Mucosa of rectum (tissue), 2 donors: Measurements from ENCODE around the gene RCBTB1.
"Not testable (repeated sequence)": the region's sequence is repeated elsewhere in the genome, so short reads cannot be mapped to it uniquely, and the experiment has no call there.

ENCODE experiments used
- H3K27ac ChIP-seq, 2 donors: one replicate each; pipeline ENCODE4 v1.7.0; 2013; ENCODE audit warnings: inconsistent platforms in 2 of 2, low read depth in 2 of 2, low read length in 2 of 2
- H3K27me3 ChIP-seq, 2 donors: one replicate each; pipeline ENCODE4 v1.7.0; 2013; ENCODE audit warnings: low read length in 2 of 2; ENCODE audit not compliant: control insufficient read depth in 2 of 2, insufficient read depth in 2 of 2
- H3K36me3 ChIP-seq, 2 donors: one replicate each; pipeline ENCODE4 v1.7.0; 2013; ENCODE audit warnings: low read length in 2 of 2; ENCODE audit not compliant: control insufficient read depth in 2 of 2, insufficient read depth in 2 of 2
- H3K4me1 ChIP-seq, 2 donors: one replicate each; pipeline ENCODE4 v1.7.0; 2013; ENCODE audit warnings: low read length in 2 of 2, mild to moderate bottlenecking in 1 of 2; ENCODE audit not compliant: control insufficient read depth in 2 of 2, insufficient read depth in 2 of 2
- H3K4me3 ChIP-seq, 2 donors: one replicate each; pipeline ENCODE4 v1.7.0; 2013; ENCODE audit warnings: low read length in 2 of 2
- H3K9ac ChIP-seq, 2 donors: one replicate each; pipeline ENCODE4 v1.7.0; 2013; ENCODE audit warnings: low read length in 2 of 2, low read depth in 1 of 2, mild to moderate bottlenecking in 1 of 2
- H3K9me3 ChIP-seq, 2 donors: one replicate each; pipeline ENCODE4 v1.7.0; 2013; ENCODE audit warnings: low read length in 2 of 2; ENCODE audit not compliant: control insufficient read depth in 2 of 2
- donor health status: healthy.
- donor health status: Normal muscosa, but diverticular disease.

The RCBTB1 gene

GRCh38 chr13:49496837-49497236 is 88.5 kb downstream of the RCBTB1 start:
- not testable (repeated sequence) for H3K4me3 ChIP-seq, H3K4me1 ChIP-seq, H3K9me3 ChIP-seq, H3K27me3 ChIP-seq, H3K9ac ChIP-seq, H3K36me3 ChIP-seq
- peak overlapping the region; percentile 88 to 94 for H3K27ac ChIP-seq

DNA sequence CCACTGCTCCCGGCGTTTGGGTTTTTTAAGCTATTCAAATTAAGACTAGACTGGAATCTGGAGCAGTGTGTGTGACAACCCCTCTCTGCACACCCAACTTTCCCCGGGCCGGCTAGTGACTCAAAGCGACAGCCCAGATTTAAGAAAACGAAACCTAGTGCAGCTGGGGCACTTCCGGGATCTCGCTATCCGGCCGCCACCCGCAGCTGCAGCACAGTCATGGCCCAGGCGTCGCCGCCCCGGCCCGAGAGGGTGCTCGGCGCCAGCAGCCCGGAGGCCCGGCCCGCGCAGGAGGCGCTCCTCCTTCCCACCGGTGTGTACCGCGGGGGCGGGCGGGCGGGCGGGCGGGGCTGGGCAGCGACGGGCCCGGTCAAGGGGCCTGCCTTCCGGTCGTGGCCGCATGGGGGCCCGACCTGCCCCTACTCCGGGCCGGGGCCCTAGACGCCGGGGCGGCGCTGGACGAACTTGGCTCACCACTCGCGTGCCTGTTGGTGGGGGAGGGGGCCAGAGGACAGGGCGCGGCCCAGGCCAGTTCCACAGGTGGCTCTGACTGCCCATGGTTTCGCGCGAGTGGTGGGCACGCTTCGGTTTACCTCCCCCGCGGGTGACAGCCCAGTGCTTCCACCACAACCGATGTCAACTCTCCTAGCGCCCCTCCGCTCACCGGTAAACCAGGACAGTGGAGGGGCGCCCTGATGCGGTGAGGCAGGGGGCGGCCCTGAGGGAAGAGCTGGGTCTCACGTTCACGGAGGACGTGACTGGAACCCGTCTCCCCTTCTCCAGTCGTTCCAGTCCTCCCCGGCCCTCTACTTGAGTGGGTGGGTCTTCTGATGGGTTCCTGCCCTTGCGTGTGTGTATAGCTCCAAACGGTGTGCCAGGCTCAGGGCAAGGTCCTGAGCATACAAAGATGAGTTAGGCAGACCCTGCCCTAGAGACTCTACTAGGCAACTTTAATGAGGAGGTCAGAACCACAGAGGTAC is 89.3 kb downstream of the RCBTB1 start, which contains the start of gene PHF11:
Gene PHF11, plus strand, starts transcription at position 171 of the 980 bp plus-strand sequence. Its CDS starts 49 bp downstream, at position 220.
- Histone ChIP-seq H3K4me3 (peak within 1 kb of the TSS; percentile 75 to 82), H3K9me3 (no peaks in the 10 kb centered on the region), H3K9ac (peak within 1 kb of the TSS; percentile 79 to 86), H3K36me3 (peaks cover 3 to 5% of the 10 kb centered on the region in 2 donors), H3K27ac (peak within 1 kb of the TSS; percentile 88 to 94), H3K27me3 (no peaks in the 10 kb centered on the region), H3K4me1 (no peaks in the 10 kb centered on the region)

GRCh38 chr13:49494645-49495044 is 90.7 kb downstream of the RCBTB1 start:
- H3K4me3 ChIP-seq, result peak overlapping the region; percentile 75 to 82
- peak overlapping the region in 1 of 2 donors; percentile 94 for H3K27ac ChIP-seq
- peak overlapping the region in 1 of 2 donors; percentile 79 for H3K9ac ChIP-seq
- H3K9me3 ChIP-seq, result no peaks in the 10 kb centered on the region
- H3K4me1 ChIP-seq, result no peaks in the 10 kb centered on the region
- H3K27me3 ChIP-seq, result no peaks in the 10 kb centered on the region
- H3K36me3 ChIP-seq, result peaks cover 0 to 3% of the 10 kb centered on the region in 2 donors

DNA sequence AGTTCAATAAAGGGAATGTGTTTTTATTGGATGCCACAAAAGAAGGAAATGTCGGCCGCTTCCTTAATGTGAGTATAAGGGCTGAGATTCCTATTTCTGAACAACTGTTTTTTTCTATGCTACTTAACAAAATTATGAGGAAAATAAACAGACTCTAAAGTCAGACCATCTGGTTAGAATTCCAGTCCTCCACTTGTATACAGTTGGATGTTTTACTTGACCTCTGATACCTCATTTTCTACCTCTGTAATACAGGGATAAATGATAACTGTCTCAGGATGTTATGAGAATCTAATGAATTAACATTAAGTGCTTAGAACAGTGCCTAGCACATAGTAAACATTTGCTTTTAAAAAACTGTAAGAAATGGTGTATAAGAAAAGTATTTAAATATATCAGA is 96.8 kb downstream of the RCBTB1 start:
- Histone ChIP-seq H3K4me3 (no peak overlapping the region), H3K27ac (no peak overlapping the region), H3K9ac (no peak overlapping the region), H3K4me1 (no peaks in the 10 kb centered on the region), H3K27me3 (no peaks in the 10 kb centered on the region), H3K9me3 (no peaks in the 10 kb centered on the region), H3K36me3 (peaks cover 6 to 23% of the 10 kb centered on the region in 2 donors)
